Neural crest cell (in vitro differentiated cells): ENCODE results near the gene SVEP1. TPM values are rescaled to one million over a fixed set of nuclear protein-coding genes. Genes with fewer than 3 reads are reported as not detected.

Experiments used
- DNase-seq: peaks from one replicate; pipeline ENCODE4 v3.0.0; 2021; ENCODE audit warnings: low read depth, mixed read lengths, low spot score
- H3K27ac Mint-ChIP-seq: one replicate; pipeline ENCODE4 v1.8.0; 2021; ENCODE audit warnings: mild to moderate bottlenecking, mixed read lengths; ENCODE audit not compliant: unreplicated experiment
- H3K27me3 Mint-ChIP-seq: 2 replicates; pipeline ENCODE4 v1.8.0; 2021; ENCODE audit warnings: low read depth, mild to moderate bottlenecking, mixed read lengths
- H3K36me3 Mint-ChIP-seq: 2 replicates; pipeline ENCODE4 v1.8.0; 2021; ENCODE audit warnings: low read depth, mild to moderate bottlenecking, mixed read lengths
- H3K4me1 Mint-ChIP-seq: 2 replicates; pipeline ENCODE4 v1.8.0; 2021; ENCODE audit warnings: mixed read lengths
- H3K4me3 Mint-ChIP-seq: one replicate; pipeline ENCODE4 v1.8.0; 2021; ENCODE audit warnings: mild to moderate bottlenecking, mixed read lengths
- H3K9me3 Mint-ChIP-seq: 2 replicates; pipeline ENCODE4 v1.8.0; 2021; ENCODE audit warnings: mixed read lengths
- CTCF ChIP-seq: fragments of 200-600 bp; sonication (generic); conservative IDR thresholded peaks from 2 replicates; pipeline ENCODE4 v1.5.0; 2021; ENCODE audit warnings: antibody characterized with exemption, mild to moderate bottlenecking
- total RNA-seq: library from RNA; stranded (reverse); gene quantifications from 2 replicates; pipeline ENCODE4 v1.2.1, GENCODE V29; 2021

SVEP1 gene
- total RNA-seq, 1 donor from 2014 or later, result 1.3 TPM

- H3K4me1 Mint-ChIP-seq, result no peaks in the 10 kb centered on the region
- H3K27me3 Mint-ChIP-seq, result no peaks in the 10 kb centered on the region
- H3K27ac Mint-ChIP-seq, result no peak overlapping the region
- no peak for DNase-seq
- no peaks in the 10 kb centered on the region for H3K9me3 Mint-ChIP-seq
- H3K36me3 Mint-ChIP-seq, result no peaks in the 10 kb centered on the region
- TF ChIP-seq CTCF, result no peak
- H3K4me3 Mint-ChIP-seq, result no peak overlapping the region
These were observed 13.4 kb downstream of the SVEP1 start for GRCh38 chr9:110566156-110566555.

GRCh38 chr9:110561826-110562225 is 17.7 kb downstream of the SVEP1 start:
- no peak overlapping the region for H3K27ac Mint-ChIP-seq
- H3K36me3 Mint-ChIP-seq, result no peaks in the 10 kb centered on the region

GRCh38 chr9:110559869-110560268 is 19.7 kb downstream of the SVEP1 start:
- no peaks in the 10 kb centered on the region for H3K9me3 Mint-ChIP-seq
- TF ChIP-seq CTCF, result no peak
- no peaks in the 10 kb centered on the region for H3K36me3 Mint-ChIP-seq
- no peak for DNase-seq
- H3K27me3 Mint-ChIP-seq, result no peaks in the 10 kb centered on the region
- no peaks in the 10 kb centered on the region for H3K4me1 Mint-ChIP-seq
- no peak overlapping the region for H3K4me3 Mint-ChIP-seq
- H3K27ac Mint-ChIP-seq, result no peak overlapping the region

More at GRCh38 chr9:110561826-110562225, 17.7 kb downstream of the SVEP1 start:
- Mint-ChIP-seq H3K27me3 (no peaks in the 10 kb centered on the region), H3K4me1 (no peaks in the 10 kb centered on the region), H3K4me3 (no peak overlapping the region), H3K9me3 (no peaks in the 10 kb centered on the region)
- no peak for DNase-seq
- TF ChIP-seq CTCF, result no peak

GRCh38 chr9:110555551-110556331 is 23.8 kb downstream of the SVEP1 start:
- no peaks in the 10 kb centered on the region for H3K27me3 Mint-ChIP-seq
- TF ChIP-seq CTCF, result no peak
- no peaks in the 10 kb centered on the region for H3K4me1 Mint-ChIP-seq
- H3K9me3 Mint-ChIP-seq, result no peaks in the 10 kb centered on the region
- no peaks in the 10 kb centered on the region for H3K36me3 Mint-ChIP-seq
- H3K4me3 Mint-ChIP-seq, result no peak overlapping the region
- no peak overlapping the region for H3K27ac Mint-ChIP-seq
- no peak for DNase-seq

GRCh38 chr9:110546411-110546871 is 33.1 kb downstream of the SVEP1 start:
- Mint-ChIP-seq H3K36me3 (no peaks in the 10 kb centered on the region), H3K27me3 (no peaks in the 10 kb centered on the region)

More at GRCh38 chr9:110546411-110546871, 33.1 kb downstream of the SVEP1 start:
- H3K4me3 Mint-ChIP-seq, result no peak overlapping the region
- H3K9me3 Mint-ChIP-seq, result no peaks in the 10 kb centered on the region
- no peak for TF ChIP-seq CTCF
- no peaks in the 10 kb centered on the region for H3K4me1 Mint-ChIP-seq
- no peak overlapping the region for H3K27ac Mint-ChIP-seq
- DNase-seq, result no peak
